ENCODE data around the gene HYCC2. TPM values are rescaled to one million over a fixed set of nuclear protein-coding genes. Genes with fewer than 3 reads are reported as not detected.
A peak's percentile ranks its signal among the peaks of the same experiment; 100 is the strongest.

Gene HYCC2
- total and polyA plus RNA-seq, 5 donors from 2014 or later = 17.2 to 42.8 (median 25.4) TPM

DNA sequence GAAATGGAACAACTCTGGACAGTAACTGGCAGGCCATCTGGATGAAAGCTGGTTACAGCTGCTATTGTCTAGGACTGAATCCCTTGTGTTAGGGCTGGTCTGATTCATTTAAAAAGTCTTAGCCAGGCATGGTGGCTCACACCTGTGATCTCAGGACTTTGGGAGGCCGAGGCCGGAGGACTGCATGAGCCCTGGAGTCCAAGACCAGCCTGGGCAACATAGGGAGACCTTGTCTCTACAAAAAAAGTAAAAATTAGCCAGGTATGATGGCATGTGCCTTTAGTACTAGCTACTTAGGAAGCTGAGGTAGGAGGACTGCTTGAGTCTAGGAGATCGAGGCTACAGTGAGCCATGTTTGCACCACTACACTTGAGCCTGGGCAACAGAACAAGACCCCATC, 29.0 kb upstream of the HYCC2 start:
- Mint-ChIP-seq H3K4me3 (no peak overlapping the region), H3K4me1 (no peaks in the 10 kb centered on the region), H3K27ac (no peak overlapping the region), H3K27me3 (no peaks in the 10 kb centered on the region), H3K9me3 (no peaks in the 10 kb centered on the region), H3K36me3 (no peaks in the 10 kb centered on the region)
- H3K4me3 ChIP-seq (ENCODE audit: low read depth, low read length) = no peak overlapping the region
- ATAC-seq (ENCODE audit: low read depth in 2 of 2) = no peak
- no peaks in the 10 kb centered on the region for H3K27me3 ChIP-seq (ENCODE audit: control insufficient read depth, insufficient read depth, low read length)
- H3K9me3 ChIP-seq (ENCODE audit: control insufficient read depth in 2 of 2, low read length in 2 of 2) = no peaks in the 10 kb centered on the region
- no peak for DNase-seq
- H3K27ac ChIP-seq (ENCODE audit: insufficient read depth, low read length, poor library complexity, severe bottlenecking) = no peak overlapping the region
- no peaks in the 10 kb centered on the region for H3K36me3 ChIP-seq (ENCODE audit: control insufficient read depth, insufficient read depth, low read length)
- H3K4me1 ChIP-seq (ENCODE audit: control insufficient read depth, insufficient read depth, low read length, poor library complexity, severe bottlenecking) = no peaks in the 10 kb centered on the region

DNA sequence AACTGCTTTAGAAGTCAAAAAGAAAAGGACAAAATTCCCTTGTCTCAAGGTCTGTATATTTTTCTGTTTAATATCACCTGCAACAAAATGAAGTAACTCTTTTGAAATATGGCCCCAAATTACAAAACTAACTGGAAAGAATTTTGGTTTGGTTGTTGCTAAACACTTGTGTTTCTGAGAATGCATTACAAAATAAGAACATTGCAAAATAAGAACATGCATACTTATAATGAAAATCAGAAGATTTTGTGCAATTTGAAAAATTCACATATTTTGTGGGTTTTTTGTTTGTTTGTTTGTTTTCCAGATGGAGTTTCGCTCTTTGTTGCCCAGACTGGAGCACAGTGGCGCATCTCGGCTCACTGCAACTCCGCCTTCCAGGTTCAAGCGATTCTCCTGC, 22.1 kb upstream of the HYCC2 start:
- Mint-ChIP-seq H3K27me3 (no peaks in the 10 kb centered on the region), H3K4me3 (no peak overlapping the region), H3K4me1 (no peaks in the 10 kb centered on the region), H3K36me3 (peaks cover 4% of the 10 kb centered on the region), H3K27ac (no peak overlapping the region), H3K9me3 (no peaks in the 10 kb centered on the region)
- no peak overlapping the region for H3K4me3 ChIP-seq (ENCODE audit: low read depth, low read length)
- no peaks in the 10 kb centered on the region for H3K27me3 ChIP-seq (ENCODE audit: control insufficient read depth, insufficient read depth, low read length)
- H3K9me3 ChIP-seq (ENCODE audit: control insufficient read depth in 2 of 2, low read length in 2 of 2) = no peaks in the 10 kb centered on the region
- DNase-seq (no peak), ATAC-seq (ENCODE audit: low read depth in 2 of 2) (no peak)
- H3K36me3 ChIP-seq (ENCODE audit: control insufficient read depth, insufficient read depth, low read length) = no peaks in the 10 kb centered on the region
- no peaks in the 10 kb centered on the region for H3K4me1 ChIP-seq (ENCODE audit: control insufficient read depth, insufficient read depth, low read length, poor library complexity, severe bottlenecking)
- H3K27ac ChIP-seq (ENCODE audit: insufficient read depth, low read length, poor library complexity, severe bottlenecking) = no peak overlapping the region

DNA sequence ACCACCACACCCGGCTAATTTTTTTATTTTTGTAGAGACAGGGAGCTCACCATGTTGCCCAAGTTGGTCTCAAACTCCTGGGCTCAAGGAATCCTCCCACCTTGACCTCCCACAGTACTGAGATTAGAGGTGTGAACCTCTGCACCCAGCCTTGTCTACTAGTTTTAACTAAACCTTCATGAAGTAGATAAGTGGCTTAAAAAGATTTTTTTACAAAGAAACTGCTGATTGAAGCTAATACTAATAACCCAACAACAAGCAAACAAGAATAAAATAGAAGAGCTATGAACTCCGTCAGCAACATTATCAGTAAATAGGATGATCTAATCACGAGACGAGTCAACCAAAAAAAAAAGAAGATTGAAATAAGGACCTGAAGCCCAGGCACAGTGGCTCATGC, 19.1 kb upstream of the HYCC2 start:
- Mint-ChIP-seq H3K27ac (no peak overlapping the region), H3K9me3 (no peaks in the 10 kb centered on the region), H3K27me3 (no peaks in the 10 kb centered on the region), H3K4me3 (no peak overlapping the region), H3K36me3 (peaks cover 11% of the 10 kb centered on the region), H3K4me1 (no peaks in the 10 kb centered on the region)
- ATAC-seq (ENCODE audit: low read depth in 2 of 2) (no peak), DNase-seq (no peak)
- no peaks in the 10 kb centered on the region for H3K27me3 ChIP-seq (ENCODE audit: control insufficient read depth, insufficient read depth, low read length)
- H3K4me1 ChIP-seq (ENCODE audit: control insufficient read depth, insufficient read depth, low read length, poor library complexity, severe bottlenecking) = no peaks in the 10 kb centered on the region
- H3K4me3 ChIP-seq (ENCODE audit: low read depth, low read length) = no peak overlapping the region
- H3K36me3 ChIP-seq (ENCODE audit: control insufficient read depth, insufficient read depth, low read length) = peaks cover 7% of the 10 kb centered on the region
- no peak overlapping the region for H3K27ac ChIP-seq (ENCODE audit: insufficient read depth, low read length, poor library complexity, severe bottlenecking)
- H3K9me3 ChIP-seq (ENCODE audit: control insufficient read depth in 2 of 2, low read length in 2 of 2) = no peaks in the 10 kb centered on the region

DNA sequence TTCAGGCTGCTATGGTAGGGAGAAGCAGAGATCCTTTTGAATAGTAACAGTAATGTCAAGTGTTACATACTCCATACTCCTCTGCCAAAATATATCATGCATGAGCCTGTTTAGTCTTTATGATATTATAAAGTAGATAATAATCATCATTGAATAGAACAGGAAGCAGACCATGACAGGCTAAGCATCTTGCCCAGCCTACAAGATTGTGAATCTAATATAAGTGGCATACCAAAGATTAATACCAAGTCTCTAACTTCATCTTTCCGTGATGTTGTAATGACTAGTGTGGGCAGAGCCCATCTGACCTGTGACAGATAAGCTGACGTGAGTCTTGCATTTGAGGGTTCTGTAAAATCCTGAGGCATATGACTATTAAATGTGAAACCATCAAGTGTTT, 13.4 kb upstream of the HYCC2 start:
- Histone ChIP-seq H3K9me3 (ENCODE audit: control insufficient read depth in 2 of 2, low read length in 2 of 2) (no peaks in the 10 kb centered on the region), H3K4me1 (ENCODE audit: control insufficient read depth, insufficient read depth, low read length, poor library complexity, severe bottlenecking) (no peaks in the 10 kb centered on the region), H3K36me3 (ENCODE audit: control insufficient read depth, insufficient read depth, low read length) (peaks cover 38% of the 10 kb centered on the region), H3K4me3 (ENCODE audit: low read depth, low read length) (no peak overlapping the region), H3K27me3 (ENCODE audit: control insufficient read depth, insufficient read depth, low read length) (no peaks in the 10 kb centered on the region), H3K27ac (ENCODE audit: insufficient read depth, low read length, poor library complexity, severe bottlenecking) (no peak overlapping the region)
- DNase-seq (no peak), ATAC-seq (ENCODE audit: low read depth in 2 of 2) (no peak)
- H3K4me1 Mint-ChIP-seq = peaks cover 3 to 11% (median 6%) of the 10 kb centered on the region in 4 donors
- peaks cover 15% of the 10 kb centered on the region for H3K36me3 Mint-ChIP-seq
- H3K9me3 Mint-ChIP-seq = no peaks in the 10 kb centered on the region
- no peaks in the 10 kb centered on the region for H3K27me3 Mint-ChIP-seq
- no peak overlapping the region for H3K4me3 Mint-ChIP-seq
- peak overlapping the region in 2 of 3 donors; percentile 12 to 74 for H3K27ac Mint-ChIP-seq

- Histone ChIP-seq H3K9me3 (ENCODE audit: control insufficient read depth in 2 of 2, low read length in 2 of 2) (no peaks in the 10 kb centered on the region), H3K27ac (ENCODE audit: insufficient read depth, low read length, poor library complexity, severe bottlenecking) (no peak overlapping the region), H3K4me3 (ENCODE audit: low read depth, low read length) (no peak overlapping the region), H3K4me1 (ENCODE audit: control insufficient read depth, insufficient read depth, low read length, poor library complexity, severe bottlenecking) (peaks cover 25% of the 10 kb centered on the region), H3K27me3 (ENCODE audit: control insufficient read depth, insufficient read depth, low read length) (no peaks in the 10 kb centered on the region), H3K36me3 (ENCODE audit: control insufficient read depth, insufficient read depth, low read length) (peaks cover 14% of the 10 kb centered on the region)
- H3K27me3 Mint-ChIP-seq = peaks cover 7% of the 10 kb centered on the region
- ATAC-seq (ENCODE audit: low read depth in 2 of 2) (no peak), DNase-seq (no peak)
- H3K9me3 Mint-ChIP-seq = no peaks in the 10 kb centered on the region
- peaks cover 19 to 40% (median 31%) of the 10 kb centered on the region in 4 donors for H3K4me1 Mint-ChIP-seq
- H3K4me3 Mint-ChIP-seq = peak overlapping the region in 1 of 4 donors; percentile 52
- H3K27ac Mint-ChIP-seq = no peak overlapping the region
- H3K36me3 Mint-ChIP-seq = peaks cover 2% of the 10 kb centered on the region
Measured at GRCh38 chr2:201074996-201075395, 3.5 kb upstream of the HYCC2 start.

DNA sequence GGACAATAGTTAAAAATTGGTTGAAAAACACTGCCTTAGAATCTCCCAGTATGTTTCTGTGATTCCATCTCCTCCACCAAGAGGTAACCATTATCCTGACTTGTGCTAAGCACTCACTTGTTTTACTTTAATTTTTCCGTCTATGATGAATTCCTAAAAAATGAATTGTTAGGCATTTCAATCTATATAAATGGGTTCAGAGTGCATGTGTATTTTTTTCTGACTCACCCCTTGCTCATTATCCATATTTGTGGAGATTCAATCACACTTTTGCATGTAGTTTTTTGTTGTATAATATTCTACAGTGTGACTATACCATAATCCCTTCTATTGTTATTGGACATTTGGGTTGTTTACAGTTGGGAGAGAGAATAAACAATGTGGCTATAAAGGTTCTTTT, 1.6 kb upstream of the HYCC2 start:
- ATAC-seq (ENCODE audit: low read depth in 2 of 2) = no peak
- H3K9me3 Mint-ChIP-seq = no peaks in the 10 kb centered on the region
- no peaks in the 10 kb centered on the region for H3K36me3 Mint-ChIP-seq
- Histone ChIP-seq H3K4me1 (ENCODE audit: control insufficient read depth, insufficient read depth, low read length, poor library complexity, severe bottlenecking) (peaks cover 42% of the 10 kb centered on the region), H3K4me3 (ENCODE audit: low read depth, low read length) (peak overlapping the region; percentile 99), H3K27me3 (ENCODE audit: control insufficient read depth, insufficient read depth, low read length) (no peaks in the 10 kb centered on the region), H3K9me3 (ENCODE audit: control insufficient read depth in 2 of 2, low read length in 2 of 2) (no peaks in the 10 kb centered on the region), H3K36me3 (ENCODE audit: control insufficient read depth, insufficient read depth, low read length) (no peaks in the 10 kb centered on the region), H3K27ac (ENCODE audit: insufficient read depth, low read length, poor library complexity, severe bottlenecking) (no peak overlapping the region)
- DNase-seq = no peak
- peaks cover 7% of the 10 kb centered on the region for H3K27me3 Mint-ChIP-seq
- H3K27ac Mint-ChIP-seq = peak overlapping the region in 1 of 3 donors; percentile 51
- peaks cover 27 to 50% (median 40%) of the 10 kb centered on the region in 4 donors for H3K4me1 Mint-ChIP-seq
- peak overlapping the region; percentile 32 to 84 (median 68) for H3K4me3 Mint-ChIP-seq

DNA sequence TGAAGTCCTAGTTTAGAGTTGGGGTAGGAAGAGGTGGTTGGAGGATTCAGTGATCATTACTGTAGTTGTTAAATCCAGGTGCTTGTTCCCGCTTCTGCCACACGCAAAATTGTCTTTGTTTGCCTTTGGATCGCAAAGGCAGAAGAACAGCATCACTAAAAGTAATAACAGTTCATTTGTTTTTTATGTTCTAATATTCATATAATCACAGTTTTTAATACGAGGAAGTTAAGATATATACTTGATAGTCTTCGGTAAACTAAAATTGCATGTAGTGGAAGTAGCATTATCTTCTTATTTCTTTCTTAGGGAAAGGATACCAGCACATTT, 695 bp upstream of the HYCC2 start:
- peaks cover 25 to 57% (median 42%) of the 10 kb centered on the region in 4 donors for H3K4me1 Mint-ChIP-seq
- peaks cover 42% of the 10 kb centered on the region for H3K4me1 ChIP-seq (ENCODE audit: control insufficient read depth, insufficient read depth, low read length, poor library complexity, severe bottlenecking)

GRCh38 chr2:201070948-201071478, 458 bp downstream of the HYCC2 start:
- Histone ChIP-seq H3K27ac (ENCODE audit: insufficient read depth, low read length, poor library complexity, severe bottlenecking) (peak overlapping the region; percentile 90), H3K4me1 (ENCODE audit: control insufficient read depth, insufficient read depth, low read length, poor library complexity, severe bottlenecking) (peaks cover 42% of the 10 kb centered on the region), H3K36me3 (ENCODE audit: control insufficient read depth, insufficient read depth, low read length) (no peaks in the 10 kb centered on the region), H3K9me3 (ENCODE audit: control insufficient read depth in 2 of 2, low read length in 2 of 2) (no peaks in the 10 kb centered on the region), H3K27me3 (ENCODE audit: control insufficient read depth, insufficient read depth, low read length) (no peaks in the 10 kb centered on the region), H3K4me3 (ENCODE audit: low read depth, low read length) (peak overlapping the region; percentile 99)
- peaks cover 3% of the 10 kb centered on the region for H3K36me3 Mint-ChIP-seq
- no peaks in the 10 kb centered on the region for H3K9me3 Mint-ChIP-seq
- peak overlapping the region; percentile 86 to 98 (median 96) for H3K27ac Mint-ChIP-seq
- H3K4me3 Mint-ChIP-seq = peak overlapping the region; percentile 95 to 98 (median 98)
- H3K27me3 Mint-ChIP-seq = peaks cover 7% of the 10 kb centered on the region
- peak; percentile 8 to 9 for ATAC-seq (ENCODE audit: low read depth in 2 of 2)
- H3K4me1 Mint-ChIP-seq = peaks cover 25 to 65% (median 50%) of the 10 kb centered on the region in 4 donors
- DNase-seq = no peak

More for the DNA sequence above, 695 bp upstream of the HYCC2 start:
- Mint-ChIP-seq H3K27me3 (peaks cover 7% of the 10 kb centered on the region), H3K4me3 (peak overlapping the region; percentile 95 to 98 (median 98)), H3K36me3 (no peaks in the 10 kb centered on the region), H3K27ac (peak overlapping the region; percentile 86 to 98 (median 96)), H3K9me3 (no peaks in the 10 kb centered on the region)
- peak overlapping the region; percentile 90 for H3K27ac ChIP-seq (ENCODE audit: insufficient read depth, low read length, poor library complexity, severe bottlenecking)
- H3K9me3 ChIP-seq (ENCODE audit: control insufficient read depth in 2 of 2, low read length in 2 of 2) = no peaks in the 10 kb centered on the region
- no peak for DNase-seq
- peak overlapping the region; percentile 99 for H3K4me3 ChIP-seq (ENCODE audit: low read depth, low read length)
- ATAC-seq (ENCODE audit: low read depth in 2 of 2) = no peak
- no peaks in the 10 kb centered on the region for H3K27me3 ChIP-seq (ENCODE audit: control insufficient read depth, insufficient read depth, low read length)
- H3K36me3 ChIP-seq (ENCODE audit: control insufficient read depth, insufficient read depth, low read length) = no peaks in the 10 kb centered on the region

Data from CD4-positive, CD25-positive, alpha-beta regulatory T cell (primary cell).